GM23338 (cell line): ENCODE data around the gene CANT1. TPM values are rescaled to one million over a fixed set of nuclear protein-coding genes. Genes with fewer than 3 reads are reported as not detected.

Experiments
- ATAC-seq: fragments of 200-7000 bp; cut with Tn5 transposase; 3 replicates; pipeline ENCODE4 v1.9.1; 2020
- DNase-seq: peaks from one replicate; pipeline ENCODE4 v3.0.0-alpha.2; 2015; ENCODE audit warnings: low spot score
- H2AFZ ChIP-seq: fragments of 200-600 bp; sonication (generic); 2 replicates; pipeline ENCODE4 v1.8.0; 2016; ENCODE audit warnings: antibody characterized with exemption, mild to moderate bottlenecking, moderate library complexity
- H3F3A ChIP-seq: fragments of 200-600 bp; sonication (generic); replicated peaks from 2 replicates; pipeline ENCODE4 v1.8.0; 2017; ENCODE audit warnings: antibody characterized with exemption, mixed run types, low read depth
- H3K27ac ChIP-seq: fragments of 200-600 bp; sonication (generic); 2 replicates; pipeline ENCODE4 v1.6.1; 2016; ENCODE audit warnings: low read depth
- H3K27me3 ChIP-seq: fragments of 200-600 bp; sonication (generic); 2 replicates; pipeline ENCODE4 v1.8.0; 2016; ENCODE audit warnings: mild to moderate bottlenecking, mixed run types, moderate library complexity; ENCODE audit not compliant: insufficient read depth
- H3K36me3 ChIP-seq: fragments of 200-600 bp; sonication (generic); 2 replicates; pipeline ENCODE4 v1.8.0; 2016; ENCODE audit warnings: mild to moderate bottlenecking; ENCODE audit not compliant: insufficient read depth
- H3K4me1 ChIP-seq: fragments of 200-600 bp; sonication (generic); 2 replicates; pipeline ENCODE4 v1.8.0; 2016; ENCODE audit warnings: mild to moderate bottlenecking, moderate library complexity; ENCODE audit not compliant: insufficient read depth
- H3K4me2 ChIP-seq: fragments of 200-600 bp; sonication (generic); 2 replicates; pipeline ENCODE4 v1.7.1; 2017; ENCODE audit warnings: mixed run types
- H3K4me3 ChIP-seq: fragments of 200-600 bp; sonication (generic); 2 replicates; pipeline ENCODE4 v1.6.1; 2016; ENCODE audit warnings: mixed run types
- H3K79me2 ChIP-seq: fragments of 200-600 bp; sonication (generic); replicated peaks from 2 replicates; pipeline ENCODE4 v1.8.0; 2017; ENCODE audit warnings: mild to moderate bottlenecking; ENCODE audit not compliant: insufficient read depth
- H3K9me2 ChIP-seq: fragments of 200-600 bp; sonication (generic); 2 replicates; pipeline ENCODE4 v1.8.0; 2017; ENCODE audit not compliant: insufficient read depth
- H4K20me1 ChIP-seq: fragments of 200-600 bp; sonication (generic); replicated peaks from 2 replicates; pipeline ENCODE4 v1.8.0; 2017; ENCODE audit warnings: mild to moderate bottlenecking; ENCODE audit not compliant: insufficient read depth
- H3K27ac Mint-ChIP-seq: 2 replicates; pipeline ENCODE4 v1.8.0; 2020; ENCODE audit warnings: inconsistent platforms, mild to moderate bottlenecking, moderate library complexity, mixed read lengths
- H3K27me3 Mint-ChIP-seq: 3 replicates; pipeline ENCODE4 v1.8.0; 2022; ENCODE audit warnings: low read depth, mild to moderate bottlenecking, moderate library complexity, mixed read lengths, inconsistent platforms; ENCODE audit not compliant: insufficient read depth, poor library complexity
- H3K36me3 Mint-ChIP-seq: 3 replicates; pipeline ENCODE4 v1.8.0; 2021; ENCODE audit warnings: low read depth, mild to moderate bottlenecking, inconsistent platforms, moderate library complexity, mixed read lengths
- H3K4me1 Mint-ChIP-seq: 3 replicates; pipeline ENCODE4 v1.8.0; 2020; ENCODE audit warnings: mild to moderate bottlenecking, inconsistent platforms, mixed read lengths
- H3K4me3 Mint-ChIP-seq: 3 replicates; pipeline ENCODE4 v1.8.0; 2021; ENCODE audit warnings: moderate library complexity, mild to moderate bottlenecking, inconsistent platforms, mixed read lengths
- H3K9me3 Mint-ChIP-seq: 3 replicates; pipeline ENCODE4 v1.8.0; 2020; ENCODE audit warnings: moderate library complexity, mild to moderate bottlenecking, inconsistent platforms, mixed read lengths
- CREB1 ChIP-seq: fragments of 250-450 bp; sonication (Bioruptor Pico); IDR thresholded peaks from 2 replicates; pipeline ENCODE4 v1.5.0; 2020; ENCODE audit warnings: low read depth, mild to moderate bottlenecking, moderate library complexity
- CTCF ChIP-seq, 2 experiments: fragments of 200-600 bp in 1 of 2; sonication (generic) in 1 of 2; conservative IDR thresholded peaks; 2 replicates each; pipeline versions ENCODE4 v1.5.1 to v1.6.1; 2016 to 2017; ENCODE audit warnings: antibody characterized with exemption in 2 of 2, low read depth in 2 of 2, mild to moderate bottlenecking in 2 of 2, moderate library complexity in 1 of 2
- ETS1 ChIP-seq: IDR thresholded peaks from 2 replicates; pipeline ENCODE4 v1.6.1; 2016; ENCODE audit warnings: antibody characterized with exemption
- EZH2 ChIP-seq: fragments of 200-600 bp; sonication (generic); IDR thresholded peaks from one replicate; pipeline ENCODE4 v1.8.0; 2017; ENCODE audit warnings: antibody characterized with exemption, mild to moderate bottlenecking, low read depth; ENCODE audit not compliant: unreplicated experiment
- EZH2phosphoT487 ChIP-seq: fragments of 200-600 bp; sonication (generic); IDR thresholded peaks from one replicate; pipeline ENCODE4 v1.8.1; 2018; ENCODE audit warnings: antibody characterized with exemption; ENCODE audit not compliant: unreplicated experiment
- JUNB ChIP-seq: IDR thresholded peaks from one replicate; pipeline ENCODE4 v1.6.1; 2016; ENCODE audit warnings: antibody characterized with exemption; ENCODE audit not compliant: unreplicated experiment
- NANOG ChIP-seq: IDR thresholded peaks from 2 replicates; pipeline ENCODE4 v1.6.1; 2016; ENCODE audit warnings: antibody characterized with exemption, borderline replicate concordance
- POLR2AphosphoS5 ChIP-seq: IDR thresholded peaks from 2 replicates; pipeline ENCODE4 v1.6.1; 2016; ENCODE audit warnings: antibody characterized with exemption, low read depth
- STAT1 ChIP-seq: IDR thresholded peaks from one replicate; pipeline ENCODE4 v1.6.1; 2016; ENCODE audit warnings: antibody characterized with exemption; ENCODE audit not compliant: unreplicated experiment
- ZNF114 ChIP-seq: fragments of 250-450 bp; sonication (Bioruptor Pico); IDR thresholded peaks from 2 replicates; pipeline ENCODE4 v1.5.0; 2020; ENCODE audit warnings: mild to moderate bottlenecking, moderate library complexity
- ZNF331 ChIP-seq: fragments of 250-450 bp; sonication (Bioruptor Pico); IDR thresholded peaks from 2 replicates; pipeline ENCODE4 v1.5.0; 2020; ENCODE audit warnings: low read depth, mild to moderate bottlenecking, moderate library complexity
- polyA plus RNA-seq: library from polyadenylated mRNA; unstranded; fragments of >200 nt; fragmentation: Nextera tagmentation; extraction: Ambion mirVana; gene quantifications from 2 replicates; pipeline ENCODE4 v1.2.1, GENCODE V29; 2016
- total RNA-seq: library from RNA; depleted of rRNA; stranded (reverse); fragments of >200 nt; shearing (Covaris generic); gene quantifications from 2 replicates; pipeline ENCODE4 v1.2.3, GENCODE V29; 2014
- TF ChIP-seq, protein P1 (sequence below): fragments of 250-450 bp; sonication (Bioruptor Pico); IDR thresholded peaks from 2 replicates; pipeline ENCODE4 v1.5.0; 2020; ENCODE audit warnings: mild to moderate bottlenecking, moderate library complexity
- TF ChIP-seq, protein P2 (sequence below): IDR thresholded peaks from one replicate; pipeline ENCODE4 v1.6.1; 2018; ENCODE audit warnings: antibody characterized with exemption; ENCODE audit not compliant: unreplicated experiment

CANT1 gene
- total and polyA plus RNA-seq, 2 experiments from 2014 or later: 5.9 to 38.8 TPM

DNA sequence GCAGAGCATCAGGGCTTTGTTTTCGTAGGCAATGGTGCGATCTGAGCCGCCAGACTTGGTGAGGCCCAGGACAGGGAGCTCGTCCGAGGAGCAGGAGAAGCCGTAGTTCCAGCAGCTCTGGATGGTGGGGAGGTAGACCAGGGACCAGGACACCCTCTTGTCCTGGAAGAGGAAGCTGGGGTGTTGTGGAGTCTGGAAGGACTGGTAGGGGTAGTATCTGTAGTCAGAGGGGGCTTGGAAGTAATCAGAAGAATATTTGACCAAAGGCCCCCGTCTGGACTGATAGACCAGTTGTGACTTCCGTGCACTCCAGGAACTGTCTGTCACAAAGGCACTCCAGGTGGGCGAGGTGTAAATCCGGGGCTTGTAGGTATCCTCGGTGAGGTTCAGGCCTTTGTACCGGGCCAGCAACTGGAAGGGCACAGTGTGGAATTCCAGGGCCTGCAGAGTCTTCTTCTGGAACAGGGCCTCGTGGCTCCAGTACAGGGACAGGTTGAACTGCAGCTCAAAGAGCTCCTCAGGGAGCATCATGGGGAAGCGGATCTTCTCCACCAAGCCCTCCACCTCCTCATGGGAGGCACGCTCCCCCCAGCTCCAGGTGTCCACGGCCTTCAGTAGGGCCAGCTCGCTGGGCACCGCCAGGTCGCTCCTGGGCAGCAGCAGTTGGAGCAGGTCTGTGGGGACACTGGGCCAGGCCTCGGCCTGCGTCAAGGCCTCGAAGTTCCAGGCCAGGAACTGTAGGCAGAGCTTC, 37.6 kb downstream of the CANT1 start:
- no peaks in the 10 kb centered on the region for H3K36me3 ChIP-seq
- no peak overlapping the region for H3K4me3 Mint-ChIP-seq
- no peaks in the 10 kb centered on the region for H3K27me3 ChIP-seq
- no peak overlapping the region for H3K4me3 ChIP-seq
- H3K79me2 ChIP-seq: no peaks in the 10 kb centered on the region
- H3K27me3 Mint-ChIP-seq: peaks cover 23% of the 10 kb centered on the region
- ATAC-seq: no peak
- H3F3A ChIP-seq: 0 out of 2 replicates have a peak, but pooled peaks cover 4% of the 10 kb centered on the region
- H4K20me1 ChIP-seq: no peaks in the 10 kb centered on the region
- H3K36me3 Mint-ChIP-seq: peaks cover 13% of the 10 kb centered on the region
- no peaks in the 10 kb centered on the region for H3K4me1 ChIP-seq
- H3K27ac Mint-ChIP-seq: 0 out of 2 replicates have a peak overlapping the region, but pooled peaks have one; percentile 90
- no peaks in the 10 kb centered on the region for H3K9me3 Mint-ChIP-seq
- H3K9me2 ChIP-seq: no peaks in the 10 kb centered on the region
- no peak for DNase-seq
- H3K4me1 Mint-ChIP-seq: peaks cover 24% of the 10 kb centered on the region
- H3K27ac ChIP-seq: no peak overlapping the region
- TF ChIP-seq, protein P1, sequence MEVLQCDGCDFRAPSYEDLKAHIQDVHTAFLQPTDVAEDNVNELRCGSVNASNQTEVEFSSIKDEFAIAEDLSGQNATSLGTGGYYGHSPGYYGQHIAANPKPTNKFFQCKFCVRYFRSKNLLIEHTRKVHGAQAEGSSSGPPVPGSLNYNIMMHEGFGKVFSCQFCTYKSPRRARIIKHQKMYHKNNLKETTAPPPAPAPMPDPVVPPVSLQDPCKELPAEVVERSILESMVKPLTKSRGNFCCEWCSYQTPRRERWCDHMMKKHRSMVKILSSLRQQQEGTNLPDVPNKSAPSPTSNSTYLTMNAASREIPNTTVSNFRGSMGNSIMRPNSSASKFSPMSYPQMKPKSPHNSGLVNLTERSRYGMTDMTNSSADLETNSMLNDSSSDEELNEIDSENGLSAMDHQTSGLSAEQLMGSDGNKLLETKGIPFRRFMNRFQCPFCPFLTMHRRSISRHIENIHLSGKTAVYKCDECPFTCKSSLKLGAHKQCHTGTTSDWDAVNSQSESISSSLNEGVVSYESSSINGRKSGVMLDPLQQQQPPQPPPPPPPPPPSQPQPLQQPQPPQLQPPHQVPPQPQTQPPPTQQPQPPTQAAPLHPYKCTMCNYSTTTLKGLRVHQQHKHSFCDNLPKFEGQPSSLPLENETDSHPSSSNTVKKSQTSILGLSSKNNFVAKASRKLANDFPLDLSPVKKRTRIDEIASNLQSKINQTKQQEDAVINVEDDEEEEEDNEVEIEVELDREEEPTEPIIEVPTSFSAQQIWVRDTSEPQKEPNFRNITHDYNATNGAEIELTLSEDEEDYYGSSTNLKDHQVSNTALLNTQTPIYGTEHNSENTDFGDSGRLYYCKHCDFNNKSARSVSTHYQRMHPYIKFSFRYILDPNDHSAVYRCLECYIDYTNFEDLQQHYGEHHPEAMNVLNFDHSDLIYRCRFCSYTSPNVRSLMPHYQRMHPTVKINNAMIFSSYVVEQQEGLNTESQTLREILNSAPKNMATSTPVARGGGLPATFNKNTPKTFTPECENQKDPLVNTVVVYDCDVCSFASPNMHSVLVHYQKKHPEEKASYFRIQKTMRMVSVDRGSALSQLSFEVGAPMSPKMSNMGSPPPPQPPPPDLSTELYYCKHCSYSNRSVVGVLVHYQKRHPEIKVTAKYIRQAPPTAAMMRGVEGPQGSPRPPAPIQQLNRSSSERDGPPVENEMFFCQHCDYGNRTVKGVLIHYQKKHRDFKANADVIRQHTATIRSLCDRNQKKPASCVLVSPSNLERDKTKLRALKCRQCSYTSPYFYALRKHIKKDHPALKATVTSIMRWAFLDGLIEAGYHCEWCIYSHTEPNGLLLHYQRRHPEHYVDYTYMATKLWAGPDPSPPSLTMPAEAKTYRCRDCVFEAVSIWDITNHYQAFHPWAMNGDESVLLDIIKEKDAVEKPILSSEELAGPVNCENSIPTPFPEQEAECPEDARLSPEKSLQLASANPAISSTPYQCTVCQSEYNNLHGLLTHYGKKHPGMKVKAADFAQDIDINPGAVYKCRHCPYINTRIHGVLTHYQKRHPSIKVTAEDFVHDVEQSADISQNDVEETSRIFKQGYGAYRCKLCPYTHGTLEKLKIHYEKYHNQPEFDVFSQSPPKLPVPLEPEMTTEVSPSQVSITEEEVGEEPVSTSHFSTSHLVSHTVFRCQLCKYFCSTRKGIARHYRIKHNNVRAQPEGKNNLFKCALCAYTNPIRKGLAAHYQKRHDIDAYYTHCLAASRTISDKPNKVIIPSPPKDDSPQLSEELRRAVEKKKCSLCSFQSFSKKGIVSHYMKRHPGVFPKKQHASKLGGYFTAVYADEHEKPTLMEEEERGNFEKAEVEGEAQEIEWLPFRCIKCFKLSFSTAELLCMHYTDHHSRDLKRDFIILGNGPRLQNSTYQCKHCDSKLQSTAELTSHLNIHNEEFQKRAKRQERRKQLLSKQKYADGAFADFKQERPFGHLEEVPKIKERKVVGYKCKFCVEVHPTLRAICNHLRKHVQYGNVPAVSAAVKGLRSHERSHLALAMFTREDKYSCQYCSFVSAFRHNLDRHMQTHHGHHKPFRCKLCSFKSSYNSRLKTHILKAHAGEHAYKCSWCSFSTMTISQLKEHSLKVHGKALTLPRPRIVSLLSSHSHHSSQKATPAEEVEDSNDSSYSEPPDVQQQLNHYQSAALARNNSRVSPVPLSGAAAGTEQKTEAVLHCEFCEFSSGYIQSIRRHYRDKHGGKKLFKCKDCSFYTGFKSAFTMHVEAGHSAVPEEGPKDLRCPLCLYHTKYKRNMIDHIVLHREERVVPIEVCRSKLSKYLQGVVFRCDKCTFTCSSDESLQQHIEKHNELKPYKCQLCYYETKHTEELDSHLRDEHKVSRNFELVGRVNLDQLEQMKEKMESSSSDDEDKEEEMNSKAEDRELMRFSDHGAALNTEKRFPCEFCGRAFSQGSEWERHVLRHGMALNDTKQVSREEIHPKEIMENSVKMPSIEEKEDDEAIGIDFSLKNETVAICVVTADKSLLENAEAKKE (CRISPR knock-in tag): no peak
- TF ChIP-seq NANOG (no peak), JUNB (no peak), CREB1 (no peak), ZNF331 (no peak), POLR2AphosphoS5 (no peak), STAT1 (no peak), CTCF (conservative IDR thresholded peaks at IDR 0.05; ENCODE audit: low read depth in 2 of 2) (no peak), ETS1 (no peak), EZH2 (no peak), EZH2phosphoT487 (no peak), ZNF114 (no peak)
- TF ChIP-seq, protein P2, sequence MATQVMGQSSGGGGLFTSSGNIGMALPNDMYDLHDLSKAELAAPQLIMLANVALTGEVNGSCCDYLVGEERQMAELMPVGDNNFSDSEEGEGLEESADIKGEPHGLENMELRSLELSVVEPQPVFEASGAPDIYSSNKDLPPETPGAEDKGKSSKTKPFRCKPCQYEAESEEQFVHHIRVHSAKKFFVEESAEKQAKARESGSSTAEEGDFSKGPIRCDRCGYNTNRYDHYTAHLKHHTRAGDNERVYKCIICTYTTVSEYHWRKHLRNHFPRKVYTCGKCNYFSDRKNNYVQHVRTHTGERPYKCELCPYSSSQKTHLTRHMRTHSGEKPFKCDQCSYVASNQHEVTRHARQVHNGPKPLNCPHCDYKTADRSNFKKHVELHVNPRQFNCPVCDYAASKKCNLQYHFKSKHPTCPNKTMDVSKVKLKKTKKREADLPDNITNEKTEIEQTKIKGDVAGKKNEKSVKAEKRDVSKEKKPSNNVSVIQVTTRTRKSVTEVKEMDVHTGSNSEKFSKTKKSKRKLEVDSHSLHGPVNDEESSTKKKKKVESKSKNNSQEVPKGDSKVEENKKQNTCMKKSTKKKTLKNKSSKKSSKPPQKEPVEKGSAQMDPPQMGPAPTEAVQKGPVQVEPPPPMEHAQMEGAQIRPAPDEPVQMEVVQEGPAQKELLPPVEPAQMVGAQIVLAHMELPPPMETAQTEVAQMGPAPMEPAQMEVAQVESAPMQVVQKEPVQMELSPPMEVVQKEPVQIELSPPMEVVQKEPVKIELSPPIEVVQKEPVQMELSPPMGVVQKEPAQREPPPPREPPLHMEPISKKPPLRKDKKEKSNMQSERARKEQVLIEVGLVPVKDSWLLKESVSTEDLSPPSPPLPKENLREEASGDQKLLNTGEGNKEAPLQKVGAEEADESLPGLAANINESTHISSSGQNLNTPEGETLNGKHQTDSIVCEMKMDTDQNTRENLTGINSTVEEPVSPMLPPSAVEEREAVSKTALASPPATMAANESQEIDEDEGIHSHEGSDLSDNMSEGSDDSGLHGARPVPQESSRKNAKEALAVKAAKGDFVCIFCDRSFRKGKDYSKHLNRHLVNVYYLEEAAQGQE: no peak
- H3K4me2 ChIP-seq: no peak overlapping the region
- no peak overlapping the region for H2AFZ ChIP-seq
